ENCODE measurements around the gene HSD17B10. TPM values are rescaled to one million over a fixed set of nuclear protein-coding genes. Genes with fewer than 3 reads are reported as not detected.

The HSD17B10 gene
- 108 TPM for polyA plus RNA-seq (2013, experiment 1 of 2)
- polyA plus RNA-seq (2013, experiment 2 of 2): 108 TPM

GRCh38 chrX:53433651-53434639 is at the start of gene HSD17B10:
HSD17B10 (minus strand) TSS chrX:53434370; CDS start chrX:53434345, 25 bp downstream.
- no CpG with 5 or more reads among the region's 61 CpGs for WGBS (ENCODE audit: extremely low coverage, insufficient coverage, low lambda C conversion rate)
- no peaks in the 10 kb centered on the region for H3K79me1 ChIP-seq (ENCODE audit: low read length)
- no peak within 1 kb of the TSS for H2AK5ac ChIP-seq (ENCODE audit: low read length)
- H4K8ac ChIP-seq (ENCODE audit: low read depth, low read length): no peak within 1 kb of the TSS
- H3K4me3 ChIP-seq (ENCODE audit: low read length): peak within 1 kb of the TSS; percentile 76
- H3K4me1 ChIP-seq (ENCODE audit: control insufficient read depth, low read depth, low read length): no peaks in the 10 kb centered on the region
- H4K5ac ChIP-seq (ENCODE audit: low read length): no peak within 1 kb of the TSS
- H2BK5ac ChIP-seq (ENCODE audit: low read length): no peak within 1 kb of the TSS
- no peak within 1 kb of the TSS for H3K27ac ChIP-seq (ENCODE audit: low read depth, low read length)
- DNase-seq: peak; percentile 90
- H3K79me2 ChIP-seq (ENCODE audit: control insufficient read depth, insufficient read depth, low read length): peaks cover 2% of the 10 kb centered on the region
- no peaks in the 10 kb centered on the region for H3K36me3 ChIP-seq (ENCODE audit: control insufficient read depth, insufficient read depth, low read length)
- H3K9ac ChIP-seq (ENCODE audit: low read length): peak within 1 kb of the TSS; percentile 77
- H3K4me2 ChIP-seq (ENCODE audit: low read length): peak within 1 kb of the TSS; percentile 54
- no peak within 1 kb of the TSS for H2BK15ac ChIP-seq (replicated peaks; ENCODE audit: low read depth)
- no peaks in the 10 kb centered on the region for H3K27me3 ChIP-seq (ENCODE audit: insufficient read depth, low read length, poor library complexity)
- no peak within 1 kb of the TSS for H3K4ac ChIP-seq (ENCODE audit: low read depth, low read length)
- no peak within 1 kb of the TSS for H2BK120ac ChIP-seq (ENCODE audit: low read depth, low read length)
- no peak within 1 kb of the TSS for H3K18ac ChIP-seq (ENCODE audit: low read length)
- H3K23ac ChIP-seq (ENCODE audit: low read length): no peak within 1 kb of the TSS
- H3K56ac ChIP-seq (ENCODE audit: low read length): peak within 1 kb of the TSS; percentile 85

GRCh38 chrX:53483416-53483815 is 49.2 kb upstream of the HSD17B10 start:
- no peak overlapping the region for H3K56ac ChIP-seq (ENCODE audit: low read length)
- H3K4ac ChIP-seq (ENCODE audit: low read depth, low read length): no peak overlapping the region
- H4K5ac ChIP-seq (ENCODE audit: low read length): no peak overlapping the region
- H3K79me2 ChIP-seq (ENCODE audit: control insufficient read depth, insufficient read depth, low read length): no peaks in the 10 kb centered on the region
- H2BK15ac ChIP-seq (replicated peaks; ENCODE audit: low read depth): no peak overlapping the region
- no peak overlapping the region for H2BK5ac ChIP-seq (ENCODE audit: low read length)
- WGBS (ENCODE audit: extremely low coverage, insufficient coverage, low lambda C conversion rate): no CpG with 5 or more reads among the region's 2 CpGs
- H2BK120ac ChIP-seq (ENCODE audit: low read depth, low read length): no peak overlapping the region
- no peak overlapping the region for H3K27ac ChIP-seq (ENCODE audit: low read depth, low read length)
- DNase-seq: no peak
- H3K36me3 ChIP-seq (ENCODE audit: control insufficient read depth, insufficient read depth, low read length): no peaks in the 10 kb centered on the region
- H3K4me2 ChIP-seq (ENCODE audit: low read length): no peak overlapping the region
- H3K4me3 ChIP-seq (ENCODE audit: low read length): no peak overlapping the region
- H3K27me3 ChIP-seq (ENCODE audit: insufficient read depth, low read length, poor library complexity): no peaks in the 10 kb centered on the region
- no peaks in the 10 kb centered on the region for H3K4me1 ChIP-seq (ENCODE audit: control insufficient read depth, low read depth, low read length)
- H3K9ac ChIP-seq (ENCODE audit: low read length): no peak overlapping the region
- H3K23ac ChIP-seq (ENCODE audit: low read length): no peak overlapping the region
- H2AK5ac ChIP-seq (ENCODE audit: low read length): no peak overlapping the region
- H4K8ac ChIP-seq (ENCODE audit: low read depth, low read length): no peak overlapping the region
- H3K18ac ChIP-seq (ENCODE audit: low read length): no peak overlapping the region
- H3K79me1 ChIP-seq (ENCODE audit: low read length): no peaks in the 10 kb centered on the region

DNA sequence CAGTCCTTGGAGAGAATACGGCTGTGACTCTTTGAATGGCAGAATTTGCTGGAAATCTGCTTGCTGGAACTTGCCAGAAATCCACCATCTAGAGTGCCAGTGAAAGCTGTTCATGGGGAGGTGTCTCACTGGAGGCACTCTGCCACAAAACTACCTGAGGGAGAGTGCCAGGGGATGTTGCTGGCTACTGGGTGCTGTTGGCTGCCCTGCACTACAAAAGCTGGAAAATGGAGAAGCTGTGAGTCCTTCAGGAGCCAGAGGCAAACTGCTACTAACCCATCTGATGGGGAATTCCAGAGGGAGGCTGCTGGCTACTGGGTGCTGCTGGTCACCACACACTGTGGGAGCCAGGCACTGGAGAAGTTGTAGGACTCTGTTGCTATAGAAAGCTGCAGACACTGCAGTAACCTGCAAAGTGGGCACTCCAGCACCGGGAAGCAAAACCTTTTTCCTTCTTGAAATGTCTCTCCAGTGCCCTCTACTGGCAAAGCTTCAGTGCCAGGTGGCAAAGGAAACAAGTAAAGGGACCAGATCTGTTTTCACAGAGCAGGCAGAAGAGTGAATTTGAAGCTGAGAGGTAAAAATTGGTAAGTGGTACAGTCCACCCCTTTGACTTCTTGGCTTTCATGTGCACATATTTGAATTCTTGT is 47.8 kb upstream of the HSD17B10 start:
- Histone ChIP-seq H3K23ac (ENCODE audit: low read length) (no peak overlapping the region), H3K79me1 (ENCODE audit: low read length) (no peaks in the 10 kb centered on the region), H2BK5ac (ENCODE audit: low read length) (no peak overlapping the region), H3K4me3 (ENCODE audit: low read length) (no peak overlapping the region), H4K8ac (ENCODE audit: low read depth, low read length) (no peak overlapping the region), H3K4me1 (ENCODE audit: control insufficient read depth, low read depth, low read length) (no peaks in the 10 kb centered on the region), H3K9ac (ENCODE audit: low read length) (no peak overlapping the region), H2BK15ac (replicated peaks; ENCODE audit: low read depth) (no peak overlapping the region), H3K27ac (ENCODE audit: low read depth, low read length) (no peak overlapping the region), H3K79me2 (ENCODE audit: control insufficient read depth, insufficient read depth, low read length) (no peaks in the 10 kb centered on the region), H3K56ac (ENCODE audit: low read length) (no peak overlapping the region), H3K4ac (ENCODE audit: low read depth, low read length) (no peak overlapping the region), H4K5ac (ENCODE audit: low read length) (no peak overlapping the region), H2BK120ac (ENCODE audit: low read depth, low read length) (no peak overlapping the region), H3K27me3 (ENCODE audit: insufficient read depth, low read length, poor library complexity) (no peaks in the 10 kb centered on the region), H2AK5ac (ENCODE audit: low read length) (no peak overlapping the region), H3K36me3 (ENCODE audit: control insufficient read depth, insufficient read depth, low read length) (no peaks in the 10 kb centered on the region), H3K4me2 (ENCODE audit: low read length) (no peak overlapping the region), H3K18ac (ENCODE audit: low read length) (no peak overlapping the region)
- peak; percentile 75 for DNase-seq
- no CpG with 5 or more reads among the region's 2 CpGs for WGBS (ENCODE audit: extremely low coverage, insufficient coverage, low lambda C conversion rate)

DNA sequence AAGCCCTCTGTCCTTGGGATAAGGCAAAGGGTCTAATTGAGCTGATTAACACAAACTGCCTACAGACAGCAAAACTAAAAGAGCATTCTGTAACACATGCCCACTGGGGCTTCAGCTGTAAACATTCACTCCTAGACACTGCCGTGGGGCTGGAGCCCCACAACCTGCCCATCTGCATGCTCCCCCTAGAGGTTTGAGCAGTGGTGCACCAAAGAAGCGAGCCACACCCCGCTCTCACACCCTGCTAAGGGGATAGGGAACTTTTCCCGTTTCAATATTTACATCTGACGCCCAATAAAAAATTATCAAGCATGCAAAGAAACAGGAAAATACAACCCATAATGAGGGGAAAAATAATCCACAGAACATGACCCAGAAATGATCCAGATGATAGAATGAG is 46.9 kb upstream of the HSD17B10 start:
- H2BK5ac ChIP-seq (ENCODE audit: low read length): no peak overlapping the region
- H3K4ac ChIP-seq (ENCODE audit: low read depth, low read length): no peak overlapping the region
- no peaks in the 10 kb centered on the region for H3K27me3 ChIP-seq (ENCODE audit: insufficient read depth, low read length, poor library complexity)
- H3K9ac ChIP-seq (ENCODE audit: low read length): no peak overlapping the region
- H3K4me2 ChIP-seq (ENCODE audit: low read length): no peak overlapping the region
- no peak overlapping the region for H2AK5ac ChIP-seq (ENCODE audit: low read length)
- peak; percentile 8 for DNase-seq
- H2BK15ac ChIP-seq (replicated peaks; ENCODE audit: low read depth): no peak overlapping the region
- no CpG with 5 or more reads among the region's 5 CpGs for WGBS (ENCODE audit: extremely low coverage, insufficient coverage, low lambda C conversion rate)
- H4K8ac ChIP-seq (ENCODE audit: low read depth, low read length): no peak overlapping the region
- no peak overlapping the region for H3K18ac ChIP-seq (ENCODE audit: low read length)
- H3K56ac ChIP-seq (ENCODE audit: low read length): no peak overlapping the region
- H4K5ac ChIP-seq (ENCODE audit: low read length): no peak overlapping the region
- H3K4me3 ChIP-seq (ENCODE audit: low read length): no peak overlapping the region
- no peaks in the 10 kb centered on the region for H3K4me1 ChIP-seq (ENCODE audit: control insufficient read depth, low read depth, low read length)
- no peaks in the 10 kb centered on the region for H3K36me3 ChIP-seq (ENCODE audit: control insufficient read depth, insufficient read depth, low read length)
- no peak overlapping the region for H3K27ac ChIP-seq (ENCODE audit: low read depth, low read length)
- H3K79me1 ChIP-seq (ENCODE audit: low read length): no peaks in the 10 kb centered on the region
- no peak overlapping the region for H2BK120ac ChIP-seq (ENCODE audit: low read depth, low read length)
- no peaks in the 10 kb centered on the region for H3K79me2 ChIP-seq (ENCODE audit: control insufficient read depth, insufficient read depth, low read length)
- no peak overlapping the region for H3K23ac ChIP-seq (ENCODE audit: low read length)

GRCh38 chrX:53479301-53479700 is 45.1 kb upstream of the HSD17B10 start:
- Histone ChIP-seq H2BK5ac (ENCODE audit: low read length) (no peak overlapping the region), H3K18ac (ENCODE audit: low read length) (no peak overlapping the region), H3K79me1 (ENCODE audit: low read length) (no peaks in the 10 kb centered on the region), H2AK5ac (ENCODE audit: low read length) (no peak overlapping the region), H2BK120ac (ENCODE audit: low read depth, low read length) (no peak overlapping the region), H3K4ac (ENCODE audit: low read depth, low read length) (no peak overlapping the region), H3K4me1 (ENCODE audit: control insufficient read depth, low read depth, low read length) (no peaks in the 10 kb centered on the region), H3K23ac (ENCODE audit: low read length) (no peak overlapping the region), H3K36me3 (ENCODE audit: control insufficient read depth, insufficient read depth, low read length) (no peaks in the 10 kb centered on the region), H3K27me3 (ENCODE audit: insufficient read depth, low read length, poor library complexity) (no peaks in the 10 kb centered on the region), H4K8ac (ENCODE audit: low read depth, low read length) (no peak overlapping the region), H3K79me2 (ENCODE audit: control insufficient read depth, insufficient read depth, low read length) (no peaks in the 10 kb centered on the region), H4K5ac (ENCODE audit: low read length) (no peak overlapping the region), H3K9ac (ENCODE audit: low read length) (no peak overlapping the region), H2BK15ac (replicated peaks; ENCODE audit: low read depth) (no peak overlapping the region), H3K4me3 (ENCODE audit: low read length) (no peak overlapping the region), H3K4me2 (ENCODE audit: low read length) (no peak overlapping the region), H3K27ac (ENCODE audit: low read depth, low read length) (no peak overlapping the region), H3K56ac (ENCODE audit: low read length) (no peak overlapping the region)
- DNase-seq: peak; percentile 46
- WGBS (ENCODE audit: extremely low coverage, insufficient coverage, low lambda C conversion rate): no CpG with 5 or more reads among the region's 5 CpGs

Measured in mesendoderm (in vitro differentiated cells).